ENCODE data around the gene GPN2.

GPN2 gene

GRCh38 chr1:26831059-26831458 is 59.0 kb downstream of the GPN2 start:
- Histone ChIP-seq H3K27ac (no peak overlapping the region), H3K4me3 (no peak overlapping the region)
- no peak for DNase-seq (ENCODE audit: low spot score)
- TF ChIP-seq CTCF (IDR thresholded peaks at IDR 0.05) = no peak

- no peak overlapping the region for H3K27ac ChIP-seq
- TF ChIP-seq CTCF (IDR thresholded peaks at IDR 0.05) = no peak
- peak overlapping the region; percentile 78 for H3K4me3 ChIP-seq
Observed at GRCh38 chr1:26829184-26829911, 60.7 kb downstream of the GPN2 start.

GRCh38 chr1:26828411-26828991 is 61.6 kb downstream of the GPN2 start:
- DNase-seq (ENCODE audit: low spot score) = no peak
- TF ChIP-seq CTCF (IDR thresholded peaks at IDR 0.05) = no peak
- Histone ChIP-seq H3K27ac (no peak overlapping the region), H3K4me3 (peak overlapping the region; percentile 78)

More at GRCh38 chr1:26829184-26829911, 60.7 kb downstream of the GPN2 start:
- DNase-seq (ENCODE audit: low spot score) = no peak

- no peak for DNase-seq (ENCODE audit: low spot score)
- peak overlapping the region; percentile 69 to 96 for H3K27ac ChIP-seq
- TF ChIP-seq CTCF (IDR thresholded peaks at IDR 0.05) = no peak
Observed at GRCh38 chr1:26827663-26828062, 62.4 kb downstream of the GPN2 start.

GRCh38 chr1:26827106-26827604 is 62.9 kb downstream of the GPN2 start:
- DNase-seq (ENCODE audit: low spot score) = no peak
- peak overlapping the region; percentile 69 to 96 for H3K27ac ChIP-seq
- no peak for TF ChIP-seq CTCF (IDR thresholded peaks at IDR 0.05)
- H3K4me3 ChIP-seq = peak overlapping the region; percentile 78

More at GRCh38 chr1:26827663-26828062, 62.4 kb downstream of the GPN2 start:
- H3K4me3 ChIP-seq = peak overlapping the region; percentile 78

- peak within 1 kb of the TSS; percentile 78 to 96 for H3K27ac ChIP-seq
Observed at GRCh38 chr1:26826261-26827105, 63.6 kb downstream of the GPN2 start, which contains the start of gene ZDHHC18. TSS of gene ZDHHC18 (plus strand) at chr1:26826688. CDS start at chr1:26826805, 117 bp downstream.

More at GRCh38 chr1:26826261-26827105, 63.6 kb downstream of the GPN2 start, which contains the start of gene ZDHHC18:
- peak within 1 kb of the TSS; percentile 78 for H3K4me3 ChIP-seq
- no peak for DNase-seq (ENCODE audit: low spot score)
- TF ChIP-seq CTCF (IDR thresholded peaks at IDR 0.05) = peak; percentile 42

All from coronary artery (tissue), 2 donors.